PC-3 (cell line): ENCODE measurements around the gene INTS1. TPM values are rescaled to one million over a fixed set of nuclear protein-coding genes. Genes with fewer than 3 reads are reported as not detected.

Source experiments
- ATAC-seq: fragments of 200-7000 bp; cut with Tn5 transposase; 2 replicates; pipeline ENCODE4 v1.9.1; 2020; ENCODE audit warnings: mild to moderate bottlenecking, moderate library complexity
- BruUV-seq: library from RNA; stranded (reverse); fragments of 400-500 nt; replicated peaks from 2 replicates; lab custom pipeline; 2021; lab: Mats Ljungman, UMichigan
- CTCF ChIA-PET: fragments of 300-600 bp; sonication (Branson Sonifier 250); formaldehyde crosslinking; loops from one replicate; lab custom pipeline; 2022; ENCODE audit warnings: antibody characterized with exemption; lab: Charles Lee
- POLR2A ChIA-PET: fragments of 300-600 bp; sonication (Branson Sonifier 250); formaldehyde crosslinking; loops from one replicate; lab custom pipeline; 2022; ENCODE audit warnings: antibody characterized with exemption; ENCODE audit not compliant: unreplicated experiment; lab: Charles Lee
- DNase-seq: peaks from one replicate; pipeline ENCODE4 v3.0.0-alpha.2; 2015
- H2AFZ ChIP-seq: fragments of 300-600 bp; sonication (generic); 2 replicates; pipeline ENCODE4 v1.6.0; 2016; ENCODE audit warnings: antibody characterized with exemption, low read length
- H3F3A ChIP-seq: fragments of 300-600 bp; sonication (generic); one replicate; pipeline ENCODE4 v1.6.0; 2017; ENCODE audit warnings: antibody characterized with exemption, low read length, control low read depth, mild to moderate bottlenecking; ENCODE audit not compliant: unreplicated experiment
- H3K27ac ChIP-seq: fragments of 300-600 bp; sonication (generic); 2 replicates; pipeline ENCODE4 v1.5.1; 2016; ENCODE audit warnings: mild to moderate bottlenecking, low read length
- H3K27me3 ChIP-seq: fragments of 300-600 bp; sonication (generic); 2 replicates; pipeline ENCODE4 v1.6.1; 2016; ENCODE audit warnings: low read length, mixed read lengths
- H3K36me3 ChIP-seq: fragments of 300-600 bp; sonication (generic); 2 replicates; pipeline ENCODE4 v1.6.1; 2016; ENCODE audit warnings: low read depth, mixed run types, low read length, mixed read lengths
- H3K4me1 ChIP-seq: fragments of 300-600 bp; sonication (generic); 2 replicates; pipeline ENCODE4 v1.5.1; 2016; ENCODE audit warnings: low read length; ENCODE audit not compliant: insufficient read depth
- H3K4me2 ChIP-seq: fragments of 300-600 bp; sonication (generic); 2 replicates; pipeline ENCODE4 v1.6.0; 2016; ENCODE audit warnings: low read length
- H3K4me3 ChIP-seq: fragments of 300-600 bp; sonication (generic); 2 replicates; pipeline ENCODE4 v1.5.1; 2016; ENCODE audit warnings: mild to moderate bottlenecking, low read length, mixed read lengths
- H3K79me2 ChIP-seq: fragments of 300-600 bp; sonication (generic); 2 replicates; pipeline ENCODE4 v1.6.1; 2017; ENCODE audit warnings: low read length, mixed read lengths
- H3K9ac ChIP-seq: fragments of 300-600 bp; sonication (generic); 2 replicates; pipeline ENCODE4 v1.6.0; 2016; ENCODE audit warnings: mild to moderate bottlenecking, low read length
- H3K9me2 ChIP-seq: fragments of 300-600 bp; sonication (generic); replicated peaks from 2 replicates; pipeline ENCODE4 v1.6.1; 2016; ENCODE audit warnings: mixed run types, low read length, mixed read lengths
- H3K9me3 ChIP-seq: fragments of 300-600 bp; sonication (generic); 2 replicates; pipeline ENCODE4 v1.6.1; 2016; ENCODE audit warnings: low read length, mixed read lengths
- H4K20me1 ChIP-seq: fragments of 300-600 bp; sonication (generic); 2 replicates; pipeline ENCODE4 v1.6.1; 2016; ENCODE audit warnings: low read length, mixed read lengths
- EZH2 ChIP-seq: fragments of 300-600 bp; sonication (generic); IDR thresholded peaks from one replicate; pipeline ENCODE4 v1.6.1; 2017; ENCODE audit warnings: antibody characterized with exemption, mild to moderate bottlenecking, low read length; ENCODE audit not compliant: unreplicated experiment
- EZH2phosphoT487 ChIP-seq: fragments of 300-600 bp; sonication (generic); IDR thresholded peaks from 2 replicates; pipeline ENCODE4 v1.6.1; 2018; ENCODE audit warnings: mild to moderate bottlenecking, antibody characterized with exemption, low read length, borderline replicate concordance
- intact Hi-C: fragments of 100-400 bp; cut with micrococcal nuclease; formaldehyde crosslinking; loops from 2 replicates; pipeline ENCODE4 v1.9.0; 2023
- total RNA-seq: library from RNA; depleted of rRNA; stranded (reverse); fragments of >200 nt; gene quantifications from 2 replicates; pipeline ENCODE4 v1.2.3, GENCODE V29; 2014
- TF ChIP-seq, protein P1 (sequence below): fragments of 300-600 bp; sonication (generic); conservative IDR thresholded peaks from 2 replicates; pipeline ENCODE4 v1.5.1; 2017; ENCODE audit warnings: antibody characterized with exemption, low read depth, mild to moderate bottlenecking, low read length

Gene INTS1
- total RNA-seq, 1 experiment from 2014 or later, result 62.9 TPM

DNA sequence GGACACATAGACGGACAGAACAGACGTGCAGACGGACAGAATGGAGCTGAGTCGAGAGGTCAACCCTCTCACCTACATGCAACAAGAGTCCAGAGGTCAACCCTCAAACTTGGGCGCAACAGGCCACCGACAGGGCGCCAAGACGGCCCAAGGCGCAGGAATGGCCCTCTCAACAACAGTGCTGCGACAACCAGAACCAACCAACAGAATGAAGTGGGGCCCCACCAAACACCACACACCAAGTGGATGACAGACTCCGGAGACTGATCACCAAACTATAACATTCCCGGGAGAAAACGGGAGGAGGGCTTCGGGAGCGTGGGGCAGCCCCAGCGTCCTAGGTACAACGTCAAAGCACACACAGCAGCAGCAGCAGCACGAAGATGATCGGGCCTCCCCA, 13.4 kb downstream of the INTS1 start:
- H3K4me3 ChIP-seq, result no peak overlapping the region
- H4K20me1 ChIP-seq, result no peaks in the 10 kb centered on the region
- ChIA-PET POLR2A (no interaction called here), CTCF (no interaction called here)
- no peaks in the 10 kb centered on the region for H3K9me2 ChIP-seq
- no peak overlapping the region for H3K4me2 ChIP-seq
- no peaks in the 10 kb centered on the region for H3K9me3 ChIP-seq
- intact Hi-C loops, result no loop called here
- no peaks in the 10 kb centered on the region for H3F3A ChIP-seq
- no peak overlapping the region for H2AFZ ChIP-seq
- H3K27me3 ChIP-seq, result no peaks in the 10 kb centered on the region
- TF ChIP-seq, protein P1, sequence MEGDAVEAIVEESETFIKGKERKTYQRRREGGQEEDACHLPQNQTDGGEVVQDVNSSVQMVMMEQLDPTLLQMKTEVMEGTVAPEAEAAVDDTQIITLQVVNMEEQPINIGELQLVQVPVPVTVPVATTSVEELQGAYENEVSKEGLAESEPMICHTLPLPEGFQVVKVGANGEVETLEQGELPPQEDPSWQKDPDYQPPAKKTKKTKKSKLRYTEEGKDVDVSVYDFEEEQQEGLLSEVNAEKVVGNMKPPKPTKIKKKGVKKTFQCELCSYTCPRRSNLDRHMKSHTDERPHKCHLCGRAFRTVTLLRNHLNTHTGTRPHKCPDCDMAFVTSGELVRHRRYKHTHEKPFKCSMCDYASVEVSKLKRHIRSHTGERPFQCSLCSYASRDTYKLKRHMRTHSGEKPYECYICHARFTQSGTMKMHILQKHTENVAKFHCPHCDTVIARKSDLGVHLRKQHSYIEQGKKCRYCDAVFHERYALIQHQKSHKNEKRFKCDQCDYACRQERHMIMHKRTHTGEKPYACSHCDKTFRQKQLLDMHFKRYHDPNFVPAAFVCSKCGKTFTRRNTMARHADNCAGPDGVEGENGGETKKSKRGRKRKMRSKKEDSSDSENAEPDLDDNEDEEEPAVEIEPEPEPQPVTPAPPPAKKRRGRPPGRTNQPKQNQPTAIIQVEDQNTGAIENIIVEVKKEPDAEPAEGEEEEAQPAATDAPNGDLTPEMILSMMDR, result no peak
- TF ChIP-seq EZH2 (no peak), EZH2phosphoT487 (no peak)
- H3K36me3 ChIP-seq, result peaks cover 4% of the 10 kb centered on the region; the same call in 1 of the 2 replicates
- BruUV-seq, result no TSS peak
- H3K4me1 ChIP-seq, result no peaks in the 10 kb centered on the region
- no peak overlapping the region for H3K9ac ChIP-seq
- ATAC-seq (no peak), DNase-seq (no peak)
- H3K27ac ChIP-seq, result no peak overlapping the region
- H3K79me2 ChIP-seq, result no peaks in the 10 kb centered on the region

GRCh38 chr7:1489336-1489735, 14.9 kb downstream of the INTS1 start:
- TF ChIP-seq EZH2 (no peak), EZH2phosphoT487 (no peak)
- TF ChIP-seq, protein P1, result no peak
- POLR2A ChIA-PET, result no interaction called here
- Histone ChIP-seq H3K27me3 (no peaks in the 10 kb centered on the region), H3K79me2 (no peaks in the 10 kb centered on the region), H3K9me2 (no peaks in the 10 kb centered on the region), H4K20me1 (no peaks in the 10 kb centered on the region), H3F3A (no peaks in the 10 kb centered on the region), H3K36me3 (peaks cover 4% of the 10 kb centered on the region; the same call in 1 of the 2 replicates), H3K4me2 (no peak overlapping the region), H3K9me3 (no peaks in the 10 kb centered on the region), H3K4me1 (no peaks in the 10 kb centered on the region), H3K9ac (no peak overlapping the region), H2AFZ (no peak overlapping the region), H3K27ac (no peak overlapping the region), H3K4me3 (no peak overlapping the region)
- CTCF ChIA-PET, result no interaction called here
- intact Hi-C loops, result no loop called here
- DNase-seq (no peak), ATAC-seq (no peak)
- BruUV-seq, result no TSS peak

GRCh38 chr7:1488016-1488415, 16.2 kb downstream of the INTS1 start:
- no TSS peak for BruUV-seq
- TF ChIP-seq EZH2, result no peak
- TF ChIP-seq, protein P1, result no peak
- TF ChIP-seq EZH2phosphoT487, result no peak
- no peaks in the 10 kb centered on the region for H3K79me2 ChIP-seq
- peaks cover 8% of the 10 kb centered on the region; the same call in 1 of the 2 replicates for H3K36me3 ChIP-seq
- H3K27ac ChIP-seq, result no peak overlapping the region
- no peak overlapping the region for H3K4me3 ChIP-seq
- H3K4me1 ChIP-seq, result no peaks in the 10 kb centered on the region
- intact Hi-C loops, result no loop called here
- H3K4me2 ChIP-seq, result no peak overlapping the region
- H3K9me3 ChIP-seq, result no peaks in the 10 kb centered on the region
- H3K9ac ChIP-seq, result no peak overlapping the region
- no peaks in the 10 kb centered on the region for H3K9me2 ChIP-seq
- H3K27me3 ChIP-seq, result no peaks in the 10 kb centered on the region
- H4K20me1 ChIP-seq, result no peaks in the 10 kb centered on the region
- no peak overlapping the region for H2AFZ ChIP-seq
- POLR2A ChIA-PET, result no interaction called here
- CTCF ChIA-PET, result no interaction called here
- ATAC-seq (no peak), DNase-seq (no peak)
- H3F3A ChIP-seq, result no peaks in the 10 kb centered on the region
